Thyroid gland (tissue), 4 donors: Measurements from ENCODE around the gene ZFYVE21.

Experiments
- POLR2A ChIP-seq, 2 donors: fragments of 450-650 bp; IDR thresholded peaks; one replicate each; pipeline ENCODE4 v1.6.1; 2017; ENCODE audit warnings: antibody characterized with exemption in 2 of 2, mild to moderate bottlenecking in 2 of 2, moderate library complexity in 1 of 2
- TF ChIP-seq, protein P1 (sequence below), 6 experiments: fragments of 200-600 bp in 3 of 6; fragments of 450-650 bp in 3 of 6; sonication (generic) in 3 of 6; IDR thresholded peaks; one replicate each; pipeline ENCODE4 v1.5.1; 2016 to 2019; ENCODE audit warnings: antibody characterized with exemption in 6 of 6, mild to moderate bottlenecking in 2 of 6, inconsistent platforms in 1 of 6, moderate library complexity in 1 of 6

DNA sequence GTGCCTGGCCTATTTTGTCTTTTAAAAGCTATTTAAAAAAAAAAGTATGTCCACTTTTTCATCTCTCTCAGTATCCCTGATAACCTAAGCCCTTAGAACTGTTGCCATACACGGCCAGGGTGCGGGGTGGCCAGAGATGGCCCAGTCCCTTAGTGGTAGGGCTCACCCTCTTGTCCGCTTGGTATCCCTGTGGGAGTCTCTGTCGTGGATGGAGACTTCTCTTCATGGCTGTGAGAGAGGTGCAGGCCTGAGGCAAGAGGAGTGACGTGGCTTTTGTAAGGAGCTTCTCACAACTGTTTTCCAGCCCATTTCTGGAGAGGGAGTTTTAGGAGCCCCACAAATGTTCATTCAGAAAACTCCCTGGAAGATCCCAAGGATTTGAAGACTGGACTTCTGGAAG, 27.2 kb upstream of the ZFYVE21 start:
- TF ChIP-seq, protein P1, sequence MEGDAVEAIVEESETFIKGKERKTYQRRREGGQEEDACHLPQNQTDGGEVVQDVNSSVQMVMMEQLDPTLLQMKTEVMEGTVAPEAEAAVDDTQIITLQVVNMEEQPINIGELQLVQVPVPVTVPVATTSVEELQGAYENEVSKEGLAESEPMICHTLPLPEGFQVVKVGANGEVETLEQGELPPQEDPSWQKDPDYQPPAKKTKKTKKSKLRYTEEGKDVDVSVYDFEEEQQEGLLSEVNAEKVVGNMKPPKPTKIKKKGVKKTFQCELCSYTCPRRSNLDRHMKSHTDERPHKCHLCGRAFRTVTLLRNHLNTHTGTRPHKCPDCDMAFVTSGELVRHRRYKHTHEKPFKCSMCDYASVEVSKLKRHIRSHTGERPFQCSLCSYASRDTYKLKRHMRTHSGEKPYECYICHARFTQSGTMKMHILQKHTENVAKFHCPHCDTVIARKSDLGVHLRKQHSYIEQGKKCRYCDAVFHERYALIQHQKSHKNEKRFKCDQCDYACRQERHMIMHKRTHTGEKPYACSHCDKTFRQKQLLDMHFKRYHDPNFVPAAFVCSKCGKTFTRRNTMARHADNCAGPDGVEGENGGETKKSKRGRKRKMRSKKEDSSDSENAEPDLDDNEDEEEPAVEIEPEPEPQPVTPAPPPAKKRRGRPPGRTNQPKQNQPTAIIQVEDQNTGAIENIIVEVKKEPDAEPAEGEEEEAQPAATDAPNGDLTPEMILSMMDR (IDR thresholded peaks at IDR 0.05), result no peak
- TF ChIP-seq POLR2A (IDR thresholded peaks at IDR 0.05), result no peak
